Activated T-cell treated with anti-CD3 and anti-CD28 coated beads, Interleukin-2, amount 50 U/mL, for 24 hours (primary cell): ENCODE data around the gene NR1I2.

Experiments
- DNase-seq: peaks from one replicate; pipeline ENCODE4 v3.0.0-alpha.2; 2020
- H3K27ac Mint-ChIP-seq: 2 replicates; pipeline ENCODE4 v1.8.0; 2020; ENCODE audit warnings: mild to moderate bottlenecking, mixed read lengths
- H3K27me3 Mint-ChIP-seq: 2 replicates; pipeline ENCODE4 v1.8.0; 2020; ENCODE audit warnings: mixed read lengths
- H3K36me3 Mint-ChIP-seq: 2 replicates; pipeline ENCODE4 v1.8.0; 2020; ENCODE audit warnings: low read depth, mixed read lengths
- H3K4me1 Mint-ChIP-seq: 2 replicates; pipeline ENCODE4 v1.8.0; 2020; ENCODE audit warnings: low read depth, mixed read lengths
- H3K4me3 Mint-ChIP-seq: 2 replicates; pipeline ENCODE4 v1.8.0; 2020; ENCODE audit warnings: mild to moderate bottlenecking, moderate library complexity, mixed read lengths
- H3K9me3 Mint-ChIP-seq: 2 replicates; pipeline ENCODE4 v1.8.0; 2020; ENCODE audit warnings: mixed read lengths

NR1I2 gene

GRCh38 chr3:119794401-119794800 lies 12.5 kb downstream of the NR1I2 start:
- Mint-ChIP-seq H3K9me3 (no peaks in the 10 kb centered on the region), H3K27me3 (peaks cover 9% of the 10 kb centered on the region), H3K4me1 (no peaks in the 10 kb centered on the region), H3K27ac (no peak overlapping the region), H3K4me3 (no peak overlapping the region), H3K36me3 (no peaks in the 10 kb centered on the region)
- no peak for DNase-seq

GRCh38 chr3:119794971-119795612 lies 13.2 kb downstream of the NR1I2 start:
- no peak overlapping the region for H3K4me3 Mint-ChIP-seq
- no peak for DNase-seq
- peaks cover 9% of the 10 kb centered on the region for H3K27me3 Mint-ChIP-seq
- H3K4me1 Mint-ChIP-seq, result no peaks in the 10 kb centered on the region
- no peak overlapping the region for H3K27ac Mint-ChIP-seq
- H3K9me3 Mint-ChIP-seq, result no peaks in the 10 kb centered on the region
- no peaks in the 10 kb centered on the region for H3K36me3 Mint-ChIP-seq

DNA sequence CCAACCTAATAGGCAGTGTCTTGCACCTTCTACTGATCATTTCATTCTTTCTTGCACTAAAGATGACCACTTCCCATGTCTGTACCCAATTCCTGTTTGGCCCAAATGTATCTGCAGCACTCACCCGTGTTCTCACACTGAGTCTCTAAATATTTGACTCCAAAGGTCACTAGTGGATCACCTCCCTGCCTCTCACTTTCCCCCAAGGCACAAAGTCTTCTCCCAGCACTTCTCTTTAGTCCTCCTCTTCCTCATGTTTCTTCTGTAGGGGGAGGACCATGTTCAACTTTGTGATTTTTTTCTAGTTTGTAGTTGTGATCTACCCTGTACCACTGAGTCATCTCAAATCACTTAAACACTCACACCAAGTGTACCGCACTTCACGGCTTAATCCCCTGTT lies 13.9 kb downstream of the NR1I2 start:
- no peak overlapping the region for H3K27ac Mint-ChIP-seq
- no peak for DNase-seq
- no peaks in the 10 kb centered on the region for H3K4me1 Mint-ChIP-seq
- H3K4me3 Mint-ChIP-seq, result no peak overlapping the region
- no peaks in the 10 kb centered on the region for H3K36me3 Mint-ChIP-seq
- H3K27me3 Mint-ChIP-seq, result peaks cover 13% of the 10 kb centered on the region
- H3K9me3 Mint-ChIP-seq, result no peaks in the 10 kb centered on the region

DNA sequence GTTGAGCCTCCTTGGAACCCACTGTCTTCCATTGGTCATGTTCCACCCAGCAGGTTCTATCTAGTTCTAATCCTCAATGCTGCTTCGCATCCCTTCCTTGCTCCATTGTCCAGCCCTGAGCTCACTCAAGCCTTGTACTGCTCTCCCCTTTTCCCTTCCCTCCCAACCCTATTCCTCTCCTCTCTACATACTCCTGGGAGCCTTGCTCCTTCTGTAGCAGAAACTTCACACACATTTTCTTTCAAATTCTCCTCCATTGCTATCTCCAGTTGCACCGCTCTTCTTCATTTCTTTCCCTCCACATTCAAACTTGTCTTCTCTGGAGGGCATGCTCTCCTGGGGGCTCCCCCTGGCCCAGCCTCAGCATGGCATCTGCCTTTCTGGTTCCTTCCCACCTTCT lies 14.5 kb downstream of the NR1I2 start:
- Mint-ChIP-seq H3K27me3 (peaks cover 13% of the 10 kb centered on the region), H3K27ac (no peak overlapping the region), H3K4me3 (no peak overlapping the region), H3K9me3 (no peaks in the 10 kb centered on the region), H3K4me1 (no peaks in the 10 kb centered on the region), H3K36me3 (no peaks in the 10 kb centered on the region)
- DNase-seq, result no peak

GRCh38 chr3:119796785-119797184 lies 14.9 kb downstream of the NR1I2 start:
- Mint-ChIP-seq H3K9me3 (no peaks in the 10 kb centered on the region), H3K4me3 (no peak overlapping the region), H3K27me3 (peaks cover 17% of the 10 kb centered on the region), H3K36me3 (no peaks in the 10 kb centered on the region), H3K27ac (no peak overlapping the region), H3K4me1 (no peaks in the 10 kb centered on the region)
- no peak for DNase-seq

- Mint-ChIP-seq H3K27me3 (peaks cover 17% of the 10 kb centered on the region), H3K27ac (no peak overlapping the region), H3K4me3 (no peak overlapping the region), H3K36me3 (no peaks in the 10 kb centered on the region), H3K4me1 (no peaks in the 10 kb centered on the region), H3K9me3 (no peaks in the 10 kb centered on the region)
- DNase-seq, result no peak
Observed at GRCh38 chr3:119800844-119801243, 18.9 kb downstream of the NR1I2 start.

GRCh38 chr3:119808244-119808643 lies 26.3 kb downstream of the NR1I2 start:
- H3K4me1 Mint-ChIP-seq, result peaks cover 14% of the 10 kb centered on the region
- DNase-seq, result no peak
- H3K9me3 Mint-ChIP-seq, result no peaks in the 10 kb centered on the region
- no peaks in the 10 kb centered on the region for H3K27me3 Mint-ChIP-seq
- H3K4me3 Mint-ChIP-seq, result no peak overlapping the region
- no peaks in the 10 kb centered on the region for H3K36me3 Mint-ChIP-seq
- no peak overlapping the region for H3K27ac Mint-ChIP-seq

DNA sequence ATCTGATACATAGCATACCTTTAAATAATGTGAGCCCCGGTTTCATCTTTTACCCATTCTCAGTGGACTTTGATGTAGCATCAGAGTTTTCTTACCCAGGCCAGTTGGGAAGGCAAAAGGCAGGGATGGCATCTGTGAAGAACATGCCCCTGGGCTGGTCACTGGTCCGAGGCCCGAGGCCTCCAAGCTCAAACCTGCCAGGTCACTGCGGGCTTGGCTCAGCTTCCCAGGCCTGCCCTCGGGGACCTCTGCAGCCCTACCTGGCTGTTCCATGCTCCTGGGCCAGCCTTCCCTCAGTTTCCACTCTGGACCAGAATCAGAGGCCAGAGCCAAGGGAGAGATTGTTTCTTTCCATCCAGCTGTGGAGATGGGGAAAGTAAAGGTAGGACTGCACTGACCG lies 26.9 kb downstream of the NR1I2 start:
- DNase-seq, result no peak
- Mint-ChIP-seq H3K4me1 (peaks cover 14% of the 10 kb centered on the region), H3K27ac (peak overlapping the region; percentile 39), H3K36me3 (no peaks in the 10 kb centered on the region), H3K9me3 (no peaks in the 10 kb centered on the region), H3K27me3 (no peaks in the 10 kb centered on the region), H3K4me3 (no peak overlapping the region)

DNA sequence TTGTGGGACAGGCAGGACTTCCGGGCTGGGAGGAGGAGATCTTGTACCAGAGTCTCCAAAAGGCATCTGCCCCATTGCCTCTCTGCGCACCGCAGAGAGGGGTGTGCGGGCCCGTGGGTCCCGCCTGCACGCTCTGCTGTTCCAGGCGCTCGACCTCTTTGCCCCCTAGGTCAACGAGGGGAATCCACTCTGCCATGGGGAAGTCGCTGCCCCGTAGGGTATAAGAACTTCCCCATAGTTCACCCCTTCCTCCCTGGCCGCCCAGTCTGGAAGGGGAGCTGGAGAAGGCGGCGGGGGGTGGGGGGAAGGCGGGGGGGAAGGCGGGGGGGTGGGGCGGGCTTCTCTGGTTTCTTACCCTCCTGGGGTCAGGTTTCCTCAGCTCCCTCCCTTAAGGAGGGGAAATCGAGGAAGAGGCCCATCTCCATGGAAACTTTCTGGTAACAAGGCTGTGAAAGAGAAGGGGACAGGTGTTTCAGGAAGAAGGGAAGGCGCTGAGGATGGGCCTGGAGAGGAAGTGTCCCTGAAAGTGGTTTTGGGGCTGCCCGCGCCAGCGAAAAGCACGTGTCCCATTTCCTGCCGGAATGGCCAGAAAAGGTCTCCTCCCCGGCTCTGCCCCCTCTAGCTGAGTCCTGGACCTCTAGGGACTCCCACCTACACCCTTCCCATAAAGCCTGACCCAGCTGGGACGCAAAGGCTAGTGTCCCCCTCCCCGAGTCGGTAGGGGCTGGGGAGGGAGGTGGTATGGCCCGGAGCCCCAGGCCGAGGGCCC lies 27.5 kb downstream of the NR1I2 start:
- no peak for DNase-seq
- Mint-ChIP-seq H3K27ac (peak overlapping the region; percentile 84), H3K27me3 (no peaks in the 10 kb centered on the region), H3K9me3 (no peaks in the 10 kb centered on the region), H3K36me3 (no peaks in the 10 kb centered on the region), H3K4me3 (peak overlapping the region; percentile 69), H3K4me1 (peaks cover 14% of the 10 kb centered on the region)

GRCh38 chr3:119810018-119810435 lies 28.1 kb downstream of the NR1I2 start:
- no peaks in the 10 kb centered on the region for H3K9me3 Mint-ChIP-seq
- H3K4me1 Mint-ChIP-seq, result peaks cover 14% of the 10 kb centered on the region
- peak overlapping the region; percentile 84 for H3K27ac Mint-ChIP-seq
- DNase-seq, result peak; percentile 80
- peak overlapping the region; percentile 69 for H3K4me3 Mint-ChIP-seq
- no peaks in the 10 kb centered on the region for H3K27me3 Mint-ChIP-seq
- H3K36me3 Mint-ChIP-seq, result no peaks in the 10 kb centered on the region

DNA sequence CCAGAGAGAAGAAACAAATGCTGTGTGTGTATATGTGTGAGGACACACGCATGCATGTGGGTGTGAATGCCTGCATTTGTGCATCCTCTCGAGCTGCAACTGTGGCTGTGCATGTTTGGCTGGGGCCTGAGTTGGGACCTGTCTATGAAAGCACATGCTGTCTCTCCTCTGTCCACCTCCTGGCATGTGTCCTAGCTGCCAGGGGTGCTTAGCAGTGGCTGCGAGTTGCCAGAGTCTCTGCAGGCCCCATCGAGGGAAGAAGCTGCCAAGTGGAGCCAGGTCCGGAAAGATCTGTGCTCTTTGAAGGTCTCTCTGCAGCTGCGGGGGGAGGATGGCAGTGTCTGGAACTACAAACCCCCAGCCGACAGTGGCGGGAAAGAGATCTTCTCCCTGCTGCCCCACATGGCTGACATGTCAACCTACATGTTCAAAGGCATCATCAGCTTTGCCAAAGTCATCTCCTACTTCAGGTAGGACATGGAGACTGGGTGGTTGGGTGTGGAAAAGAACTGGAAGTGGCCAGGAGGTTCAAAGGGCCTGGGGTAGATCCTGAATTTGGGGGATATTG lies 30.7 kb downstream of the NR1I2 start:
- Mint-ChIP-seq H3K27ac (no peak overlapping the region), H3K4me3 (no peak overlapping the region), H3K36me3 (no peaks in the 10 kb centered on the region), H3K4me1 (peaks cover 14% of the 10 kb centered on the region), H3K9me3 (no peaks in the 10 kb centered on the region), H3K27me3 (no peaks in the 10 kb centered on the region)
- no peak for DNase-seq

- Mint-ChIP-seq H3K4me1 (peaks cover 1% of the 10 kb centered on the region), H3K9me3 (no peaks in the 10 kb centered on the region), H3K27me3 (no peaks in the 10 kb centered on the region), H3K27ac (no peak overlapping the region), H3K36me3 (no peaks in the 10 kb centered on the region), H3K4me3 (no peak overlapping the region)
- DNase-seq, result no peak
Observed at GRCh38 chr3:119815716-119816115, 33.8 kb downstream of the NR1I2 start.

GRCh38 chr3:119817071-119817470 lies 35.2 kb downstream of the NR1I2 start:
- no peak for DNase-seq
- no peak overlapping the region for H3K4me3 Mint-ChIP-seq
- H3K27ac Mint-ChIP-seq, result no peak overlapping the region
- no peaks in the 10 kb centered on the region for H3K27me3 Mint-ChIP-seq
- peaks cover 5% of the 10 kb centered on the region for H3K4me1 Mint-ChIP-seq
- no peaks in the 10 kb centered on the region for H3K36me3 Mint-ChIP-seq
- H3K9me3 Mint-ChIP-seq, result no peaks in the 10 kb centered on the region

GRCh38 chr3:119817583-119818363 lies 35.9 kb downstream of the NR1I2 start:
- Mint-ChIP-seq H3K4me3 (no peak overlapping the region), H3K4me1 (peaks cover 5% of the 10 kb centered on the region), H3K36me3 (no peaks in the 10 kb centered on the region), H3K9me3 (no peaks in the 10 kb centered on the region), H3K27me3 (no peaks in the 10 kb centered on the region), H3K27ac (no peak overlapping the region)
- DNase-seq, result no peak
